ENCODE measurements around the gene ADAMTS14.

DNA sequence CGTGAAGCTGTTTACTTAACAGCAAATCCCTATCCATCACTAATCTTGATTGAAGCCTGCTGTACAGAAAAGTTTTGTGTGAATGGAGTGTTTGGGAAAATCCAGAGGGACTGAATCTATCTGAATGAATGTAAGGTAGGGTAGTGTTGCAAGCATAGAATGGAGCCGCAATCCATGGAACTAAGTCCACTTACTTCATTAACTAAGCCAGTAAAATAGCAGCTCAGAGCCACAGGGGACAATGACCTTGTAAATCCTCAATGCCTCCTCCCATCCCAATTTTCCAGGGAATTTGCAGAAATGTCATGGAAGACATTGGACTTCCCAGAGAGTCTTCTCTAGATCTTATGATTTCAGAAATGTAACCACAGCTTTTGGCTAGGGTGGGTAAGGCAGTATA is 97.7 kb downstream of the ADAMTS14 start:
- no peak for TF ChIP-seq EZH2 (IDR thresholded peaks at IDR 0.05)
- no peak for TF ChIP-seq POLR2AphosphoS5 (IDR thresholded peaks at IDR 0.05; ENCODE audit: borderline replicate concordance, low read depth, low read length)
- TF ChIP-seq FOXP2 (optimal IDR thresholded peaks at IDR 0.05; ENCODE audit: control extremely low read depth, extremely low read length, insufficient read depth), result no peak
